Neural progenitor cell (in vitro differentiated cells): Measurements from ENCODE around the gene ETV6.

Experiments used
- CTCF ChIP-seq: fragments of 200-600 bp; sonication (generic); IDR thresholded peaks from 2 replicates; pipeline ENCODE4 v1.5.1; 2017; ENCODE audit warnings: antibody characterized with exemption, mild to moderate bottlenecking
- EZH2 ChIP-seq: fragments of 200-600 bp; sonication (generic); IDR thresholded peaks from 2 replicates; pipeline ENCODE4 v1.6.1; 2017; ENCODE audit warnings: antibody characterized with exemption, mild to moderate bottlenecking, moderate library complexity
- EZH2phosphoT487 ChIP-seq: fragments of 200-600 bp; sonication (generic); IDR thresholded peaks from 2 replicates; pipeline ENCODE4 v1.6.1; 2017; ENCODE audit warnings: antibody characterized with exemption

- TF ChIP-seq CTCF (no peak), EZH2phosphoT487 (no peak), EZH2 (no peak)
These were observed 80.1 kb downstream of the ETV6 start for GRCh38 chr12:11729439-11730150.
